Body of pancreas (tissue), 4 donors: ENCODE results near the gene RNU5B-1. TPM values are rescaled to one million over a fixed set of nuclear protein-coding genes. Genes with fewer than 3 reads are reported as not detected.
"Not testable (repeated sequence)": the region's sequence is repeated elsewhere in the genome, so short reads cannot be mapped to it uniquely, and the experiment has no call there.

Experiments
- ATAC-seq: fragments of 150-250 bp; one replicate; pipeline ENCODE4 v1.9.1; 2016
- DNase-seq, 4 donors: peaks; one replicate each; pipeline ENCODE4 v3.0.0-alpha.2; 2019
- H3K27ac ChIP-seq, 4 donors: fragments of 200-600 bp; sonication (generic); 1 replicate in 3 of 4; 2 replicates in 1 of 4; pipeline versions ENCODE4 v1.5.1 to v1.6.1; 2016 to 2019; ENCODE audit warnings: mild to moderate bottlenecking in 1 of 4, mixed read lengths in 1 of 4, moderate library complexity in 1 of 4
- H3K27me3 ChIP-seq, 2 donors: fragments of 200-600 bp; sonication (generic); one replicate each; pipeline ENCODE4 v1.6.0; 2016; ENCODE audit warnings: mild to moderate bottlenecking in 1 of 2
- H3K36me3 ChIP-seq, 2 donors: fragments of 200-600 bp; sonication (generic); replicated peaks in 1 of 2; 2 replicates each; pipeline ENCODE4 v1.5.1; 2016; ENCODE audit warnings: low read depth in 2 of 2; ENCODE audit not compliant: insufficient read depth in 1 of 2
- H3K4me1 ChIP-seq: fragments of 200-600 bp; sonication (generic); one replicate; pipeline ENCODE4 v1.6.0; 2016
- H3K4me3 ChIP-seq, 2 donors: fragments of 200-600 bp; sonication (generic); 1 replicate in 1 of 2; 2 replicates in 1 of 2; pipeline ENCODE4 v1.5.1; 2016 to 2019
- H3K9me3 ChIP-seq, 3 donors: fragments of 200-600 bp; sonication (generic); 1 replicate in 2 of 3; 2 replicates in 1 of 3; pipeline ENCODE4 v1.5.1; 2016
- CTCF ChIP-seq, 7 experiments: fragments of 450-650 bp in 4 of 7; fragments of 200-600 bp in 3 of 7; sonication (generic) in 3 of 7; IDR thresholded peaks; one replicate each; pipeline ENCODE4 v1.5.1; 2016 to 2019; ENCODE audit warnings: antibody characterized with exemption in 7 of 7
- POLR2A ChIP-seq, 3 donors: fragments of 450-650 bp; IDR thresholded peaks; one replicate each; pipeline ENCODE4 v1.6.1; 2016; ENCODE audit warnings: antibody characterized with exemption in 3 of 3, mild to moderate bottlenecking in 2 of 3
- WGBS, 2 donors: methylation state at CpG; one replicate each; pipeline ENCODE4 v1.1.5; 2017; 5-methylcytosine and 5-hydroxymethylcytosine counted together
- intact Hi-C: fragments of 100-400 bp; cut with DNase I; formaldehyde crosslinking; loops from one replicate; pipeline ENCODE4 v1.15.1; 2023
- total RNA-seq, 2 donors: library from RNA; depleted of rRNA; stranded (reverse); fragments of >200 nt; gene quantifications; one replicate each; pipeline ENCODE4 v1.1.0, GENCODE V29; 2016

Gene RNU5B-1
- total RNA-seq, 2 donors from 2014 or later = not detected

- intact Hi-C loops = no loop called here
- ATAC-seq (no peak), DNase-seq (no peak)
- no peaks in the 10 kb centered on the region for H3K27me3 ChIP-seq
- no peaks in the 10 kb centered on the region for H3K36me3 ChIP-seq
- 87% methylated on average over 9 of the region's 9 CpGs for WGBS, 2 donors
- TF ChIP-seq CTCF (IDR thresholded peaks at IDR 0.05) = no peak
- TF ChIP-seq POLR2A (IDR thresholded peaks at IDR 0.05) = no peak
- H3K9me3 ChIP-seq = no peaks in the 10 kb centered on the region
- H3K4me1 ChIP-seq = no peaks in the 10 kb centered on the region
- no peak overlapping the region for H3K4me3 ChIP-seq
- H3K27ac ChIP-seq = no peak overlapping the region
These were observed 38.0 kb downstream of the RNU5B-1 start for GRCh38 chr15:65342493-65342892.

- H3K27ac ChIP-seq = no peak overlapping the region
- no peak overlapping the region for H3K4me3 ChIP-seq
- H3K9me3 ChIP-seq = no peaks in the 10 kb centered on the region
- no peaks in the 10 kb centered on the region for H3K27me3 ChIP-seq
- TF ChIP-seq POLR2A (IDR thresholded peaks at IDR 0.05) (no peak), CTCF (IDR thresholded peaks at IDR 0.05) (no peak)
- 74 to 82% methylated on average over 7 to 10 of the region's 10 CpGs for WGBS, 2 donors
- no peaks in the 10 kb centered on the region for H3K4me1 ChIP-seq
- H3K36me3 ChIP-seq = no peaks in the 10 kb centered on the region
- no peak for DNase-seq
- intact Hi-C loops = no loop called here
- no peak for ATAC-seq
These were observed 39.0 kb downstream of the RNU5B-1 start for GRCh38 chr15:65343374-65343981.

GRCh38 chr15:65344214-65344913, 39.9 kb downstream of the RNU5B-1 start:
- 84 to 91% methylated on average over 8 of the region's 8 CpGs for WGBS, 2 donors
- no peak overlapping the region for H3K27ac ChIP-seq
- H3K4me1 ChIP-seq = no peaks in the 10 kb centered on the region
- ATAC-seq = no peak
- intact Hi-C loops = no loop called here
- no peak for TF ChIP-seq POLR2A (IDR thresholded peaks at IDR 0.05)
- H3K36me3 ChIP-seq = no peaks in the 10 kb centered on the region
- no peak overlapping the region for H3K4me3 ChIP-seq
- DNase-seq = no peak
- no peaks in the 10 kb centered on the region for H3K9me3 ChIP-seq
- no peaks in the 10 kb centered on the region for H3K27me3 ChIP-seq

- Histone ChIP-seq H3K4me3 (no peak overlapping the region), H3K27ac (no peak overlapping the region), H3K27me3 (no peaks in the 10 kb centered on the region), H3K9me3 (no peaks in the 10 kb centered on the region), H3K4me1 (no peaks in the 10 kb centered on the region), H3K36me3 (no peaks in the 10 kb centered on the region)
- intact Hi-C loops = no loop called here
- WGBS, 2 donors = 47 to 53% methylated on average over 2 of the region's 2 CpGs
- no peak for DNase-seq
- no peak for ATAC-seq
- no peak for TF ChIP-seq CTCF (IDR thresholded peaks at IDR 0.05)
- TF ChIP-seq POLR2A (IDR thresholded peaks at IDR 0.05) = no peak
These were observed 40.4 kb downstream of the RNU5B-1 start for GRCh38 chr15:65344914-65345275.

- DNase-seq (no peak), ATAC-seq (no peak)
- Histone ChIP-seq H3K4me1 (no peaks in the 10 kb centered on the region), H3K4me3 (no peak overlapping the region), H3K9me3 (no peaks in the 10 kb centered on the region), H3K36me3 (no peaks in the 10 kb centered on the region), H3K27ac (no peak overlapping the region), H3K27me3 (no peaks in the 10 kb centered on the region)
- WGBS, 2 donors = 64 to 72% methylated on average over 6 of the region's 6 CpGs
- intact Hi-C loops = no loop called here
- TF ChIP-seq POLR2A (IDR thresholded peaks at IDR 0.05) = no peak
- TF ChIP-seq CTCF (IDR thresholded peaks at IDR 0.05) = no peak
These were observed 42.5 kb downstream of the RNU5B-1 start for GRCh38 chr15:65346856-65347598.

- DNase-seq, H3K9me3 ChIP-seq: not testable (repeated sequence)
These were observed 43.3 kb downstream of the RNU5B-1 start for GRCh38 chr15:65347756-65348155.

More at GRCh38 chr15:65347756-65348155, 43.3 kb downstream of the RNU5B-1 start:
- ATAC-seq, H3K4me1 ChIP-seq, H3K4me3 ChIP-seq, H3K36me3 ChIP-seq, H3K27me3 ChIP-seq, intact Hi-C loops, H3K27ac ChIP-seq: not testable (repeated sequence)
- 78 to 88% methylated on average over 8 of the region's 8 CpGs for WGBS, 2 donors
